Parathyroid adenoma (tissue), 2 donors: ENCODE data around the gene SLC34A1.
"Not testable (repeated sequence)": the region's sequence is repeated elsewhere in the genome, so short reads cannot be mapped to it uniquely, and the experiment has no call there.

Source experiments
- H2AFZ ChIP-seq: fragments of 300-600 bp; sonication (generic); one replicate; pipeline ENCODE4 v1.7.0; 2017; ENCODE audit warnings: antibody characterized with exemption, mild to moderate bottlenecking
- H3K27ac ChIP-seq: fragments of 300-600 bp; sonication (generic); one replicate; pipeline ENCODE4 v1.7.0; 2017
- H3K27me3 ChIP-seq: fragments of 300-600 bp; sonication (generic); one replicate; pipeline ENCODE4 v1.7.0; 2017; ENCODE audit warnings: low read length; ENCODE audit not compliant: control insufficient read depth, insufficient read depth
- H3K36me3 ChIP-seq: fragments of 300-600 bp; sonication (generic); one replicate; pipeline ENCODE4 v1.7.0; 2017; ENCODE audit warnings: low read length; ENCODE audit not compliant: control insufficient read depth, insufficient read depth
- H3K4me1 ChIP-seq: fragments of 300-600 bp; sonication (generic); one replicate; pipeline ENCODE4 v1.7.0; 2017; ENCODE audit warnings: control low read depth
- H3K4me2 ChIP-seq: fragments of 300-600 bp; sonication (generic); one replicate; pipeline ENCODE4 v1.7.0; 2017; ENCODE audit warnings: low read length
- H3K4me3 ChIP-seq: fragments of 300-600 bp; sonication (generic); one replicate; pipeline ENCODE4 v1.7.0; 2017; ENCODE audit warnings: low read depth, low read length
- H3K79me2 ChIP-seq: fragments of 300-600 bp; sonication (generic); one replicate; pipeline ENCODE4 v1.7.0; 2017; ENCODE audit warnings: control low read depth
- H3K9ac ChIP-seq: fragments of 300-600 bp; sonication (generic); one replicate; pipeline ENCODE4 v1.7.0; 2017; ENCODE audit warnings: mild to moderate bottlenecking
- H3K9me3 ChIP-seq: fragments of 300-600 bp; sonication (generic); one replicate; pipeline ENCODE4 v1.7.0; 2017; ENCODE audit warnings: low read length; ENCODE audit not compliant: control insufficient read depth
- TF ChIP-seq, protein P1 (sequence below): fragments of 300-600 bp; sonication (generic); IDR thresholded peaks from one replicate; pipeline ENCODE4 v1.7.0; 2017; ENCODE audit warnings: antibody characterized with exemption, mild to moderate bottlenecking
- donor health status: primary hyperparathyroidism.

The SLC34A1 gene

DNA sequence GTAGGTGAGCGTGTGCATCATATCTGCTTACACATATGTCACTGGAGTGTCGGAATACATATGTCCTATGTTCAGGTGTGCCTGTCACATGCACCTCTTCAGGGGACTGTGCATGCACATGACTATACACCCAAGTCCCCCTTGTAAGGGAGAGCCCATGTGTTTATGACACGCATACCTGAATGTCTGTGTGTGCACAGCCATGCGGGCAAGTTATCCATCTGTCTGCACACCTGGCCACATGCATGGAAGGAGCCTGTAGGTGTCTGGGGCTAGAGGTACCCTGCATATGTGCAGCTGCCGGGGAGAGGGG lies 27.1 kb upstream of the SLC34A1 start:
- Histone ChIP-seq H3K4me3 (no peak overlapping the region), H3K9me3 (no peaks in the 10 kb centered on the region), H3K4me1 (no peaks in the 10 kb centered on the region), H3K79me2 (no peaks in the 10 kb centered on the region), H2AFZ (no peak overlapping the region), H3K27ac (no peak overlapping the region), H3K4me2 (no peak overlapping the region), H3K36me3 (no peaks in the 10 kb centered on the region), H3K27me3 (no peaks in the 10 kb centered on the region), H3K9ac (no peak overlapping the region)
- TF ChIP-seq, protein P1, sequence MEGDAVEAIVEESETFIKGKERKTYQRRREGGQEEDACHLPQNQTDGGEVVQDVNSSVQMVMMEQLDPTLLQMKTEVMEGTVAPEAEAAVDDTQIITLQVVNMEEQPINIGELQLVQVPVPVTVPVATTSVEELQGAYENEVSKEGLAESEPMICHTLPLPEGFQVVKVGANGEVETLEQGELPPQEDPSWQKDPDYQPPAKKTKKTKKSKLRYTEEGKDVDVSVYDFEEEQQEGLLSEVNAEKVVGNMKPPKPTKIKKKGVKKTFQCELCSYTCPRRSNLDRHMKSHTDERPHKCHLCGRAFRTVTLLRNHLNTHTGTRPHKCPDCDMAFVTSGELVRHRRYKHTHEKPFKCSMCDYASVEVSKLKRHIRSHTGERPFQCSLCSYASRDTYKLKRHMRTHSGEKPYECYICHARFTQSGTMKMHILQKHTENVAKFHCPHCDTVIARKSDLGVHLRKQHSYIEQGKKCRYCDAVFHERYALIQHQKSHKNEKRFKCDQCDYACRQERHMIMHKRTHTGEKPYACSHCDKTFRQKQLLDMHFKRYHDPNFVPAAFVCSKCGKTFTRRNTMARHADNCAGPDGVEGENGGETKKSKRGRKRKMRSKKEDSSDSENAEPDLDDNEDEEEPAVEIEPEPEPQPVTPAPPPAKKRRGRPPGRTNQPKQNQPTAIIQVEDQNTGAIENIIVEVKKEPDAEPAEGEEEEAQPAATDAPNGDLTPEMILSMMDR = no peak

DNA sequence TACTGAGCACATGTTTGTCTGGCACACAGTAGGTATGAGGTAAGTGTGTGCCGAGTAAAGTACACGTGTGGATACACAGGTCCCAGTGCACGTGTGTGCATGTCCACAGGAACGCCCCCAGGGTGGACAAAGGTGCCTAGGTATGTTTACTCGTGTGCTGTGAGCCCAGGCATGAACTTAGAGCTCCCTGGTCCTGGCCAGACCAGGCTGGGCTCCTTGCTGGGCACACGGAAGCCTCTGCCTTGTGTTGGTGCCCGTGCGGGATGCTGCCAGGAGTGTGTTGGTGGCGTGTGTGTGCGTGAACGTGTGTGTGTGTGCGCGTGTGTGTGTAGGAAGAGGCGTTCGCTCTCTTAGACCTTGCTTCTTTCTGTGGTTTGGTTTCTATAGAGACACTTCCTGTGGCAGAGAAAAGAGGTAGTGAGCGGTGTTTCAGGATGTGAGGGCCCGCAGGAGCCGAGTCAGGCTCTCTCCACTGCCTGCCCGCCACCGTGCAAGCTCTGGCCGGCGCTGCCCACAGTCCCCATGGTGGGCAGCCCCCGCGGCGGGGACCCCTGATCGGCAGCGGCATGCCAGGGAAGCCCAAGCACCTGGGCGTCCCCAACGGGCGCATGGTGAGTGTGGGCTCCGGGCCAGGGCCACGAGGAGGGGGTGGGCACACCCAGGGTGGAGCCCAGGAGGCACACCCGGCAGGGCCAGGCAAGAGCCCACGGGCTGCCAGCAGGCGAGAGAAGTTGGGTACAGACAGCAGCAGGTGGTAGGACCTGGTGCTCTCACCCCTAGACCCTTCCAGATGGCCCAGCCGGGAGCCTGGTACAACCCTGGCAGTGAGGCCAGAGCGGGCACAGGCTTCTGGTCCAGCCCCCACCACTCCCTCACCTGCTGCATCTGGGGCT lies 26.5 kb upstream of the SLC34A1 start, which contains the start of gene RGS14:
Gene RGS14 (plus strand): TSS at position 466 of the 893 bp plus-strand sequence. CDS start 101 bp downstream, at position 567.
- Histone ChIP-seq H3K9ac (no peak within 1 kb of the TSS), H3K4me1 (no peaks in the 10 kb centered on the region), H3K79me2 (no peaks in the 10 kb centered on the region), H2AFZ (no peak within 1 kb of the TSS), H3K36me3 (no peaks in the 10 kb centered on the region), H3K4me3 (peak within 1 kb of the TSS; percentile 24), H3K27ac (no peak within 1 kb of the TSS), H3K9me3 (no peaks in the 10 kb centered on the region), H3K4me2 (no peak within 1 kb of the TSS), H3K27me3 (no peaks in the 10 kb centered on the region)
- TF ChIP-seq, protein P1 = no peak

DNA sequence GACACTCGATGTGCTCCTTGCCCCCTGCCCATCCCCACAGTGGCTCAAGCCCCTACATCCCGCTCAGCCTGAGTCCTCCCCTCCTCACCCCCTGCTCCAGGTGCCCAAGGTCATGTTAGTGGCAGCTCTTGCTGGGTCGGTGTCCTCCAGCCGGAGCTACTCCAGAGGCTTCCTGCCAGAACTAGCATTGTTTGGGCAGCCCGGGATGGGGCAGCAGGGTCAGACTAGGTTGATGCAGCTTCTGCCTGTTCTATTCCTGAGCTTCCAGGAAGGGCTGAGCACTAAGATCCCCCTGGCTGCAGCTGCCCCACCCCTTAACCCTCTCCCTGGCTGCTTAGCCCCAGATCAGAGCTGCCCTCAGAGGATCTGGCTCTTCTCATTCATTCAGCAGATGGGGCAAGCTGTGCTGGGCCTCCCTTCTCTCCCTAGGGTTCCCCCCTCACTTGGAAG lies 25.8 kb upstream of the SLC34A1 start:
- Histone ChIP-seq H2AFZ (no peak overlapping the region), H3K36me3 (no peaks in the 10 kb centered on the region), H3K27me3 (no peaks in the 10 kb centered on the region), H3K9ac (no peak overlapping the region), H3K9me3 (no peaks in the 10 kb centered on the region), H3K79me2 (no peaks in the 10 kb centered on the region), H3K4me1 (no peaks in the 10 kb centered on the region), H3K27ac (no peak overlapping the region), H3K4me3 (no peak overlapping the region), H3K4me2 (no peak overlapping the region)
- TF ChIP-seq, protein P1 = no peak

DNA sequence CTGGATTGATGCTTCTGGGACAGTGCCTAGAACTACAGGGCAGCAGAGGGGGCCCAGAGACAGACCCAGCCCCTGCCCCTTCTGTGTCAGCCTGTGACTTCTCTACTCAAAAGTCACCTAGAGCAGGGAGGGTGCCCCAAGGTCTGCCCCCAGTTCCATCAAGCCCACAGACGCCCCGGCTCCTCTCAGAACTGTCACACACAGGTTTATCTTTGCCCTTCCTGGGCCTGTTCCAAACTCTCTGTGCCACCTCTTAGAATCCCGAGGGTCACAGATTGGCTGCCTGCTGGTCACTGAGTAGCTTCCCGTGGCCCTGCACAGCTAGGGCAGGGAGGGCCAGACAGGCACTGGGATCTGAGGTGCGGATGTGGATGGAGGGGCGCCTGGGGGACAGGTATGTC lies 24.8 kb upstream of the SLC34A1 start:
- no peak overlapping the region for H3K4me3 ChIP-seq
- no peaks in the 10 kb centered on the region for H3K27me3 ChIP-seq
- no peak overlapping the region for H3K9ac ChIP-seq
- H2AFZ ChIP-seq = no peak overlapping the region
- no peaks in the 10 kb centered on the region for H3K36me3 ChIP-seq
- H3K27ac ChIP-seq = no peak overlapping the region
- no peaks in the 10 kb centered on the region for H3K4me1 ChIP-seq
- TF ChIP-seq, protein P1 = no peak
- H3K79me2 ChIP-seq = no peaks in the 10 kb centered on the region
- no peak overlapping the region for H3K4me2 ChIP-seq
- H3K9me3 ChIP-seq = no peaks in the 10 kb centered on the region

DNA sequence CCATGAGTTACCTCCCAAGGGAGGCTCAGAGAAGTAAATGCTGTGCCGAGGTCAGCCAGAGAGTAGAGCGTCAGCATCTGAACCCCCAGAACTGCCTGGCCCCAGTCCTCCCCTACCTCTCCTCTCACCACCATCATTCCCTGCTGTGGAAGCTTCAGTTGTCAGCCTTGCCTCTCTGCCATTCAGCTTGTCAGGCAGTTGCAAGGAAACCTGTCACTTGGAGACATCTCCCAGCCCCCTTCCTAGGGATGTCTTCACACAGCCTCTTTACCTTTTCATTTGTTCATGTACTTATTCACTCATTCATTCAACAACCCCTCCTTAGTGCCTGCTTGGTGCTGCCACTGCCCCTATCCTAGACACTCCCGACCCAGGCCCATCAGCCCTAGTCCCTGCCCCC lies 24.4 kb upstream of the SLC34A1 start:
- no peaks in the 10 kb centered on the region for H3K36me3 ChIP-seq
- H2AFZ ChIP-seq = no peak overlapping the region
- TF ChIP-seq, protein P1 = no peak
- no peaks in the 10 kb centered on the region for H3K79me2 ChIP-seq
- H3K4me2 ChIP-seq = no peak overlapping the region
- H3K4me3 ChIP-seq = no peak overlapping the region
- H3K9ac ChIP-seq = no peak overlapping the region
- no peaks in the 10 kb centered on the region for H3K9me3 ChIP-seq
- H3K4me1 ChIP-seq = no peaks in the 10 kb centered on the region
- no peaks in the 10 kb centered on the region for H3K27me3 ChIP-seq
- no peak overlapping the region for H3K27ac ChIP-seq

DNA sequence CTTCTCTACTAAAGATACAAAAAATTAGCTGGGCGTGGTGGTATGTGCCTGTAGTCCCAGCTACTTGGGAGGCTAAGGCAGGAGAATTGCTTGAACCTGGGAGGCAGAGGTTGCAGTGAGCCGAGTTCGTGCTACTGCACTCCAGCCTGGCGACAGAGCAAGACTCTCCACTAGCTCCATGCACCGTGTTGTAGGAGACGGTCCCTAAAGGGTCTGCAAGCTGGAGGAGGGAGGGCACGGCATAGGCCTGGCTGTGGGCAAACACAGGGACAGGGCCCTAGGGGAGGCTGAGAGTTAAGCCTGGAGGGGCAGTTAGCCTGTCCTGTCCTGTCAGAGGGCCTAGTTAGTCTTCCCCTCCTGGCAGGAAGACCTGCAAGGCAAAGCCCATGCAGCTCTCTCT lies 23.5 kb upstream of the SLC34A1 start:
- not testable (repeated sequence) for H3K79me2 ChIP-seq, H3K27ac ChIP-seq, H3K4me1 ChIP-seq, H3K4me3 ChIP-seq, H3K27me3 ChIP-seq, H3K4me2 ChIP-seq, H3K9ac ChIP-seq, H3K9me3 ChIP-seq, H3K36me3 ChIP-seq, H2AFZ ChIP-seq
